SIG-M5 treated with dmso at 0.1 percent for 504 hours (cell line): Measurements from ENCODE around the gene DLL4.
"Not testable (repeated sequence)": the region's sequence is repeated elsewhere in the genome, so short reads cannot be mapped to it uniquely, and the experiment has no call there.

Experiments
- DNase-seq: peaks from one replicate; lab custom pipeline; 2025; ENCODE audit not compliant: unreplicated experiment; lab: John Stamatoyannopoulos, UW

Gene DLL4

DNA sequence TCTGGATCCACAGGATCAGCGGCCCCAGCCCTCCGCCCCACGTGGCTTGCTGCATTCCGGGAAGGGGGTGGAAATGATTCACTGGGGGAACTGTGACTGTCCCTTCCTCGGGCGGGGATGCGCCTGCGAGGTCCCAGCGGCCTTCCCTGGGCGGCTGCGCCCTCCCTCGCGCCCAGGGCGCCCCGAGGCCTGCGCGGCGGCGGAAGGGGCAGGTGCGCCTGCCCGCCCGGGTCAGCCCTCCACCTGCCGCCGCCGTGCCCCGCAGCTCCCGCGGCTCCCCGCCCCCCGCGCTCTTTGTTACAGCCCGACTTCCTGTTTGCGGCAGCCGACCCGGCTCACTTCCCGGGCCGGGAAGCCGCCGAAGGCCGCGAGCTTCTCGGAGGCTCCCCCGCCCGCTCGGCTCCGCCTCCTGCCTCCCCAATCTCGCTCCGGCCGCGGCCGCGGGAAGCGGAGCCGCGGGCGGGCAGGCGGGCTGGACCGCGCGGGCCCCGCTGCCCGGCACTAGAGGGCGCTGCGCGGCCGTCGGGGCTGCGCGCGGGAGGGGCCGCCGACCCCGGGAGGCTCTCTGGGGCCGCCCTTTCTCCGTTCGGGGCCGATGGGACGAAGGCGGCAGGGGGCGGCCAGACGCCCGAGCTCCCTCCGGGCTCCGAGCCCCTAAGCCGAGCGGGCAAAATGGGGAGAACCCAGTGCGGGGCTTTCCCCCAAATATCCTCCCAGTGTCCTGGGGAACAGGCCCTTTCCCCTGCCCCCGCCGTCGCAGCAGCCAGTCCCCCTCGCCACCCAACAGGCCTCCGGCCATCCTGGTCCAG is 12.6 kb downstream of the DLL4 start:
- DNase-seq, result peak; percentile 68

DNA sequence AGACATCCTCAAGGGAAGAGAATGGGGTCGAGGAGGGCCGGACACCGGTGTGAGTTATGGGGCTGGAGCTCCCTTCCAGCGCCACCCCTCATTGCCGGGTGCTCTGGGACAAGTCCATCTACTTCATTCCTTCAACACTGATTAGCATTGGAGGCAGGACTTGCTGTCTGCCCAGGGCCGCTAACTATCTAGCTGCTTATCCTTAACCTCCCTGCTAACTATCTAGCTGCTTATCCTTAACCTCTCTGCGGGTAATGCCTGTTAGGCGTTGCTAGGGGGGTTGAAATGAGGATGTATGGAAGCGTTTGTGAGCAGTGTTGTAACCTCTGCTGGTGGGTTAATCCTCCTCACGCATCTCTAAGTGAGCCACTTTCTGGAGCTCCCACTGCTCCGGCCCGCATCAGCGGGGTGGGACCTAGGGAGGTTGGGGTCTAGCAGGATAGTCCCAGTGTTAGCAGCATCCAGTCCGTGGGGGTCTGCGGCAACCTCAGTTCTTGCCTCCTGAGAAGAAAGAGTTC is 13.3 kb downstream of the DLL4 start:
- DNase-seq, result peak; percentile 80

DNA sequence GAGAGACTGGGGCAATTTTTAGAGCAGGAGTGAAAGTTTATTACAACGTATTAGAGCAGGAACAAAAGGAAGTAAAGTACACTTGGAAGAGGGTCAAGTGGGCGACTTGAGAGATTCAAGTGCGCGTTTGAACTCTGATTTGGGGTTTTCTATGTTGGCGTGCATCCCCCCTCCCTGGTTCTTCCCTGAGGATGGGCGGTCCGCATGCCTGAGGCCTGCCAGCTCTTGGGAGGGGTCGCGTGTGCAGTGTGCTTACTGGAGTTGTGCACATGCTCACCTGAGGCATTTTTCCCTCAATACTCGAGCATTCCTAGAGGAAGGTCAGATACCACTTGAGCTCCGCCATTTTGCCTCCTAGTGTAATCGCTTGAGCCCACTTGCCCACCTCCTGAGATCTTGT is 13.7 kb downstream of the DLL4 start:
- no peak for DNase-seq

DNA sequence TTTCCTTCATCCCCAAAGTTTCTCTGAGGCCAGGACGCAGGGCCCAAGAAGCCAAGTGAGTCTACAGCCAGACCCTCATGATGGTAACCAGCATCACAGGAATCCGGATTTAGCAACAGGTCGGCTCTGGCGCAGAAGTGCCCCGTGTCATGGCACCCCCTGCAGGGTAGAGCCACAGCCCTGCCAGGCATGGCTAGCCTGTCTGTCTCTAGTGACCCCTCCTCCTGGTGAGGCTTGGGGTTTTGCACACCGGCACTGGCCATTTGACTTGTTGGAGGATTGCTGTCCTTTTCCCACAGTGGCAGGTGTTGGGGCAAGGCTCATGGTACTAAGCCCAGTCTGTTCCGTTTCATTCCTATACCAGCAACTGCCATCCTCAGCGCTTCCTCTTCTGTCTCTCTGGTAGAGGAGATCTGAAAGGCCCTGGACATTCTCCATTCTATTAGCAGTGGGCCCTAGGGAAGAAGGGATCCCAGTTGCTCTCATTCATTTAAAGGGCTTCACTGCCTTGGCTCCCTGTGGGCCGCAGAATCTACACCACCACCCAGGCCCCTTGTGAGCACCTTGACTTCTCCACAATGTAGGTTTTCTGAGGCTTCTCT is 14.7 kb downstream of the DLL4 start:
- no peak for DNase-seq

DNA sequence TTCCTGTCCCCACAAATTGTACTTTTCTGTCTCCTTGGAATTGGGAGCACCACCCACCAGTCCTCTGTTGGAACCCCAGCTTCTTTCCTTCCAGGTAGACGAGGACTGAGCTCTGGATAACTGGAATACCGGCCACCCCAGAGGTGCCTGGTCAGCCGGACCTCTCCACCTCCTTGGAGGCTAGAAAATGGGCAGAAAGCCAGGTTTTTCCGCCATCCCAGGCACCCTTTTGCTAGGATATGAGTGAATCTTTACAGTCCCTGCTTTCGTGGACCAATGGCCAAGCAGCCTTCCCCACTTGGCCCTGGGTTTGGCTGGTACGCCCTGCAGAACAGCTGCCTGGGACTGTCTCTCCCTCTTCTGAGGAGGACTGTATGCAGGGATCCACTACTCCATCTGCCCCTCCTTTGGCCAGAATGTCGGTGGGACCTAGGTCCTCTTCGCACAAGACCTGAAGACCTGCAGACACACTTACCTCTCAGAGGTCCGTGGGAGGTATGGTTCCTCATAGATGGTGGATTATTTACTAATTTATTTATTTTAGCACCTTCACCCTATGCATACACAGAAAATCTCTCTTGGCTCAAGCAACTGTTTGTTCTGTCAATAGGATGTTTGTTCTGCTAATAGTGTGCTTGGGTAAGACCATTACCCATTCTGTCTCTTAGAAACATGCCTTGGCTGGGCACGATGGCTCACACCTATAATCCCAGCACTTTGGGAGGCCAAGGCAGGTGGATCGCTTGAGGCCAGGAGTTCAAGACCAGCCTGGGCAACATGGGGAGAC is 15.6 kb downstream of the DLL4 start:
- no peak for DNase-seq

DNA sequence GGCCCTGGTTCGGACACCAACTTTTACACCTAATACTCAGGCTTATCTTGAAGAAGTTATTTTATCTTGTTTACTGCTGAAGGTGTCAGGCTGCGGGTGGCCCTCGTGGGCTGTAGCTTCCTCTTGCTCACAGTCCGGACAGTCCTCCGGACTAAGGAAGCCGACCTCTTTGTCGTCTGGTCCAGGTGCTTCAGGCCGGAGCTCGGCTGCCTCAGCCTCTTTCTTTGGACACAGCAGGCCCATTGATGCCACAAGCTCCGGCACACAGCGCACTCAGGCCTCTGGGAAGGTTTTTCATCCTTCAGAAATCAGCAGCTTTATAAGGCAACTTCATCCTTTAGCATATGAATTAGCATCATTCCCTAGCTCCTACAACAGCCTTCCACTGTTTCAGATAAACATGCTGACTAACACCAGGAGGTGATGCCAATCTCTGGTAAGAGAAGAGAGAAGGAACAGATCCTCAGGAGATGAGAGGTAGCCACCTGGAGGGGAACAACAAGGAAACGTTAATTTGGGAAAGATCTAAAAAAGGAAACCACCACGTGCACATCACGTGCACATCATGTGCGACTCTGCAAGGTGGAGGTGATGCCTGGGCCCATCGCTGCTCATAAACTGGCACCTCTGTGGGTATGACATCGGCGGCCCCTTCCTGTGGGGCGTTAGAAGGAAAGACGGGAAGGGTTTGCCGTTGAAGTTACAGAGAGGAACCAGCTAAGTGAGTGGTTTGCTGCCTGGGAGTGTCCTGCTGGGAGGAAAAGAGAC is 19.8 kb downstream of the DLL4 start:
- DNase-seq, result no peak

DNA sequence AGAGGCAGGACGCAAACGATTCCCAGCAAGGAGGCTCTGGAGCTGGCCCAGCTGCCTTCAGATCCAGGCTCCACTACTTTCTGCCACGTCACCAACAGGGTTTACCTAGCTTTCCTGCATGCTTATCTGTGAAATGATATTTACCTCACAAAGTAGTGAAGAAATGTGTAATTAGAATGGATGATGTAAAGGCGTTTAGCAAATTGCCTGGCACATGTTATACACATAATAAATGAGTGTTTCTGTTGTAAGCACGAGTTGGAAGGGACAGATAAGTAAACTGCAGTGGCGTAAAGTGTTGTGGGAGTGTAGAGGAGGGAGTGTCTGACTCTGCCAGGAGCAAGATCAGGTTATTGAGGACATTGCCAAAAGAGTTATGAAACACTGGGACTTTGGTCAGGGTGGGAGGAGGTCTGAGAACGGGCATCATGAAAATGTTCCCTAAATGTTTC is 20.6 kb downstream of the DLL4 start:
- no peak for DNase-seq

DNA sequence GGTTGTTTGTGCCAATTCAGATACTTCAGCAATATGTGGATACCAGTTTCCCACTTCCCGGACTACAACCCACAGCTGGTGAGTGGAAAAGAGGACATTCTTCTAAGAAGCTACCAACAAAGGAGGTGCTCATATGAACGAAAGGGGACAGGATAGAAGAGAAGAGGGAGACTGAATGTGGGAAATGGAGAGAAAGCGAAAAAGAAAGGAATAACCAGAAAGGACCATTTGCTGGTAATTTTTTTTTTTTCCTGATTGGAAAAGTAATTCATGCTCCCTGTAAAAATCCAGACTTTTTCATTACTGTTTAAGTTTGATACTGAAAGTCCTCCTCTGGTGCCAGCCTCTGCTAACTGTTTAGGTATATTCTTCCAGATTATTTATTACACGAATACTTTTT is 22.6 kb downstream of the DLL4 start:
- DNase-seq, result no peak

DNA sequence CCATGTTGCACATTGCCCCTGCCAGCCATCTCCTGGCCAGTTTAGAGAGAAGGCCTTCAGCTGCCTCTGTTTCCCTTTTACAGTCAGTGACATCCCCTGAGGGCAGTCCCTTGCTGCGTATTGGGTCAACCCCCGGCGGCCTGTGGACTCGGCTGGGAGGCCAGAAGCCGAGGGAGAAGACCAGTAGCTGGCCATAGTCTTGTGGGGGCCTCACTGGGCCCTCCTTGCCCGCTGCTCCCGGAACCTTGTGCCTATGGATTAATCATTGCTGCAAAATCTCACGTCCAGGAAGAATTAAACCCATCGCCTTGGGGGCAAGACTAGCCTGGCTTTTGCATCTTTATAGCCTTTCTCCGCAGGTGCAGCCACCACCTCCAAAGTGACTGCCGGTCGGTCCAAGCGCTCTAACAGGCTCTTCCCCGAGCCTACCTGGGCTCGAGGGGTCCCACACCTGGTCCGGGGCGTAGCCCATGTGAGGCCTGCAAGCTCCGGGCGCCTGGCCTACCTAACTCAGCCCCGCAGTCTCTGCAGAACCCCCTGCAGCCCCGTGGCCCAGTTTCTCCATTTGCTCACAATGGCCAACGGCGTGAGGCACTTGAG is 23.3 kb downstream of the DLL4 start:
- no peak for DNase-seq

DNA sequence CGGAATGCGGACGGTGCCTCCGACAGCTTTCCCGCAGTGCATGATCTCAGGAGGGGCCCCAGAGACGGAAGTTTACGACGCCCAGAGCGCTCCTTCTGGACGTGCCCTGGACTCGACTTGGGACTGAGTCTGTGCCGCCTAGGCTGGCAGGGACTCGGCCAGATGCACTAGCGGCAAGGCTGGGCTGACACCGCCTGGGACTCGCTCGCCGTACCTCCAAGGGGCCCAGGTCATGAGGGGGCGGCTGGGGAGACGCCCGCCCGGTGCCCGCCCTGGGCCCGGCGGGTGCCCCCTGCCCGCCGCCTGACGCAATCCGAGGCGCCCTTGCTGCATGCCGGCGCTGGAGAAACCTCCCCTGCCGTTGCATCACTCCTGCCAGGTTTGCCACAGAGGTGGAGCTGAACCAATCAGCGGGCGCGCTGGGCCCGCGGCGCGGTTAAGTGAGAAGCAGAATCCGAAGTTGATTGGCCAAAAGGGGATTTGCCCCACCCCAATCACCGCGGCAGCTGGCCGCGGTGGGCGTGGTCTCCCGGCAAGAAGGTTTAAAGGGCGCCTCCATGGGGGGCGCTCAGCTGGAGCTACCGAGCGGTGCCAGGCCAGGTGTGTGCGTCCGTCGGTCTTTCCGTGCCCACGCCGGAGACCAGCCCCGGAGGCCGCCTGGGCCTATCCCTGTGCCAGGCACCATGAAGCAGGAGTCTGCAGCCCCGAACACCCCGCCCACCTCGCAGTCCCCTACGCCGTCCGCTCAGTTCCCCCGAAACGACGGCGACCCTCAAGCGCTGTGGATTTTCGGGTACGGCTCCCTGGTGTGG is 24.0 kb downstream of the DLL4 start, which contains the start of gene CHAC1:
TSS of gene CHAC1 (plus strand) at position 571 of the 812 bp plus-strand sequence. CDS start at position 684, 113 bp downstream.
- DNase-seq, result peak; percentile 93

DNA sequence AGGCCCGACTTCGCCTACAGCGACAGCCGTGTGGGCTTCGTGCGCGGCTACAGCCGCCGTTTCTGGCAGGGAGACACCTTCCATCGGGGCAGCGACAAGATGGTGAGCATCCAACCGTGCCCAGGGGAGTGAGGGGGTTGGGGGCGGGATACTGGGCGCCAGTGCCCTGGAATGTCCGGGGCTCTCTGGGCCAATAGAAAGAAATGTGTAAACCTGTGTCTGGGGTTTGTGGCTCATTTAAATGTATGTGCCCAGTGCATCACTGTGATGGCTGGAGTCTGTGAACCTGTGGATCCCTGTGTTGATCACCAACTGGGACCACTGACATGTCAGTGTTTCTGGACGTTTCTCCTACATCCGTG is 24.6 kb downstream of the DLL4 start:
- DNase-seq, result no peak

DNA sequence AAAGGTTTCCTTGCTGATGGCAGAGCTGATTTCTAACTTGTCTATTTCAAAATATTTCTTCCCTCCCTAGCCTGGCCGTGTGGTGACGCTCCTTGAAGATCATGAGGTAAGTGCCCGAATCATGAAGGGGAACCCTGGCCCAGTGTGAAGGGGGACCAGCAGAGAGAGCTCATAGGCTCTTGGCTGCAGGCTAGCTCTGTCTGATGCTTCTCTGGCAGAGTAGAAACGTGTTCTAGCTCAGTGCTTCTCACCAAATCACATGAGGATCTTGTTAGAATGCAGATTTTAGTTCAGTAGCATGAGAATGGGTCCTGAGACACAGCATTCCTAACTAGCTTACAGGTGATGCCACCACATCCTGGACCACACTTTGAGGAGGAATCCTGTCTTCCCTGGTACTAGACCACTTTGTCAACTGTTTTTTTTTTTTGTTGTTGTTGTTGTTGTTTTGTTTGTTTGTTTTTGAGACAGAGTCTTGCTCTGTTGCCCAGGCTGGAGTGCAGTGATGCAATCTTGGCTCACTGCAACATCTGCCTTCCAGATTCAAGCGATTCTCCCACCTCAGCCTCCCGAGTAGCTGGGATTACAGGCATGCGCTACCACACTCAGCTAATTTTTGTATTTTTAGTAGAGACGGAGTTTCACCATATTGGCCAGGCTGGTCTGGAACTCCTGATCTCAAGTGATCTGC is 25.2 kb downstream of the DLL4 start:
- not testable (repeated sequence) for DNase-seq

DNA sequence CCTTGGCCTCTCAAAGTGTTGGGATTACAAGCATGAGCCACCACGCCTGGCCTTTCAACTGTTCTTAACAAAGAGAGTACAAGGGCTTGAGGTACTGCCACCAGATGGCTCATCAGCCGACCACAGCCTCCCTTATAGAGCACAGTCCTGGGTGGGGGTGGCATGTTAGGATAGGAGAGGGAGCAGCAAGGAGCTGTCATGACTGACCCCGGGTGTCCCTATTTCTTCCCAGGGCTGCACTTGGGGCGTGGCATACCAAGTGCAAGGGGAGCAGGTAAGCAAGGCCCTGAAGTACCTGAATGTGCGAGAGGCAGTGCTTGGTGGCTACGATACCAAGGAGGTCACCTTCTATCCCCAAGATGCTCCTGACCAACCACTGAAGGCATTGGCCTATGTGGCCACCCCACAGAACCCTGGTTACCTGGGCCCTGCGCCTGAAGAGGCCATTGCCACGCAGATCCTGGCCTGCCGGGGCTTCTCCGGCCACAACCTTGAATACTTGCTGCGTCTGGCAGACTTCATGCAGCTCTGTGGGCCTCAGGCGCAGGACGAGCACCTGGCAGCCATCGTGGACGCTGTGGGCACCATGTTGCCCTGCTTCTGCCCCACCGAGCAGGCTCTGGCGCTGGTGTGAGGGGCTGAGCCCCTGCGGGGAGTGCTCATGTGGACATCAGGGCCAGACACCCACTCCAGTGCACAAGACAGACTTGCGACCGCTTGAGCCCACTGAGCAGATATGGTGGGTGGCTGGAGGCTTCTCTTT is 26.2 kb downstream of the DLL4 start:
- DNase-seq, result no peak

DNA sequence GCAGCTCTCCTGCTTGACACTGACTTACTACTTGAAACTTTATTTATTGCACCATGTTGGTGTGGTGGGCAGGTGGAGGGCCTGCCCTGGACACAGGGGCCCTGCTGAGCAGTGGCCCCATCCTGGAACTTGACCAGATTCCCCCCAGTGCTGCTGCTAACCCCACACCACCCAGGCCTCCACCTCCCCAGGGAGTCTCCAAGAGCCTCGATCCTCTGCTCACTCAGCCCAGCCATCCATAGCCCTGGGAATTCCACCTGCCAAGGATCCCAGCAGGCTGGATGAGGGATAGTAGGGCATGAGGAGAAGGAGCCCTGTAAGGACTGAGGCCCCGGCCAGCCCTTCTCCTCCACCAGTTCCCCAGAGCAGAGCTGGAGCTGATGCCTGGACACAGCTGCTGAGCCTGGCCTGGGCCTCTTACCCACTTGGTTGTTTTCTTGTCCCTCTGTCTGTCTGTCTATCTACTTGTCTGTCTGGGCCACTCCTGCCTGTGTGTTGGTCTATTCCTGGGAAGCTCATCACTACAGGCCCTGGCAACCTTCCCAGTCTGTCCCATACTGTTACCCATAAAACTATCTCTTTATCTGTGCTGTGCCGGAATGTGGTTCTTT is 26.9 kb downstream of the DLL4 start:
- no peak for DNase-seq

DNA sequence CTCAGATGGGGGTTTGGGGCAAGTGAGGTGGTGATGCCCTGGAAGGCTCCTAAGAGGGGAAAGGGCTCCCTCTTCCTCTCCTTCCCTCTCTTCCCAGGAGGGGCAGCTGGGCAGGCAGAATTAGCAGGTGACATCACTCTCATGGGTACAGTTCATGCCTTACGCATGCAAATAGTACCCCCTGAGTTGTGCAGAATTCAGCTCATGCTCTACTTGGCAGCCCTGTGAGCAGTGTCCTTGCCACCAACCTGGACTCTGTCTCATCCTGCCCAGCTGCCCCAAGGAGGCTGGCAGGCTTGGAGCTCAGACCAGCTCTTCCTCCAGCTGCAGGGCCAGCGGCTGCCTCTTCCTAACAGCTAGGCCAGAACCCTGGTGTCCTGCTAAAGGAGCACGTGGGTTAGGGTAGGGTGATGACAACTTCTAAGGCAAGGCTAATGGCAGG is 27.4 kb downstream of the DLL4 start:
- no peak for DNase-seq

DNA sequence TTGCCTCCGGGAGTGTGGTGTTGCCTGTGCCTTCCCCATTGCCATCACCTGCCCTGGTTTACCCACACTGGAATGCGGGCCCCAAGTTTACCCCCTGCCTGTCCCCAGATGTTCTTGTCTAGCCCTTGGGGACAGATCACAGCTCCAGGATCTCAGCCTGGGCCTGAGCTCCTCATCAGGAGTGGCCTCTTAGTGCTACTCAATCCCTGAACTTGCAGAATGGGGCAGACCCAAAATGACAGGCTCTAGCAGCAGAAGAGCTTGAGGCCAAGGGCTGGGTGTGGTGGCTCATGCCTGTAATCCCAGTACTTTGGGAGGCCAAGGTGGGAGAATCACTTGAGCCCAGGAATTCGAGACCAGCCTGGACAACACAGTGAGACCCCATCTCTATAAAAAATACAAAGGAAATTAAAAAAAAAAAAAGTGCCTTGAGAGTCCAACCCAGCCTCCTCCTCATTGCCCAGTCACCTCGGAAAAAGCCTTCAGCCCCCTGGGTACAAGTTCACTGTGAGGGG is 28.0 kb downstream of the DLL4 start:
- DNase-seq, result no peak

DNA sequence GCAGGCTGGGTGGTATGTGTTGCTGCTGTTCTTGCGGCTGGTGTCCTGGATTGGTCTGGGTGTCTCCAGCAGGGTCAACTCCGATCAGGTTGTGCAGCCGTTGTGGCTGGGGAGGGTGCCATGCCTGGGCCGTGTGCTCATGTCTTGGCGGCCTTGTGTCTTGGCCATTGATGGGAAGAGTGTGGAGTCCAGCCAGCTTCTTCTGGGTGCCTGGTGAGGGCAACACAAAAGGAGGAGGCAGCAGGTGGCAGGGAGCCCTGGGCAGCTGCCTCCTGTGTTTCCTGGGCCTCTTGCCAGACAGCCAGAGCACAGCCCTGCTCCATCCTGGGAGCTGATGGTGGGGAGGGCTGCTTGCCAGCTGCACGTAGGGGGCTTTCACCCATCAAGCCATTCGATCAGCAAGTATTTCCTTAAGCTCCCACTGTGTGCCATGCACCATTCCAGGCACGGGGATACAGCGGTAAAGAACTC is 28.5 kb downstream of the DLL4 start:
- DNase-seq, result no peak
